Measurements from ENCODE around the gene LCE5A. TPM values are rescaled to one million over a fixed set of nuclear protein-coding genes. Genes with fewer than 3 reads are reported as not detected.

The LCE5A gene
- total and polyA plus RNA-seq, 2 donors (not counting 3 experiments of a cell fraction or from before 2014, with no cell fraction given): not detected

DNA sequence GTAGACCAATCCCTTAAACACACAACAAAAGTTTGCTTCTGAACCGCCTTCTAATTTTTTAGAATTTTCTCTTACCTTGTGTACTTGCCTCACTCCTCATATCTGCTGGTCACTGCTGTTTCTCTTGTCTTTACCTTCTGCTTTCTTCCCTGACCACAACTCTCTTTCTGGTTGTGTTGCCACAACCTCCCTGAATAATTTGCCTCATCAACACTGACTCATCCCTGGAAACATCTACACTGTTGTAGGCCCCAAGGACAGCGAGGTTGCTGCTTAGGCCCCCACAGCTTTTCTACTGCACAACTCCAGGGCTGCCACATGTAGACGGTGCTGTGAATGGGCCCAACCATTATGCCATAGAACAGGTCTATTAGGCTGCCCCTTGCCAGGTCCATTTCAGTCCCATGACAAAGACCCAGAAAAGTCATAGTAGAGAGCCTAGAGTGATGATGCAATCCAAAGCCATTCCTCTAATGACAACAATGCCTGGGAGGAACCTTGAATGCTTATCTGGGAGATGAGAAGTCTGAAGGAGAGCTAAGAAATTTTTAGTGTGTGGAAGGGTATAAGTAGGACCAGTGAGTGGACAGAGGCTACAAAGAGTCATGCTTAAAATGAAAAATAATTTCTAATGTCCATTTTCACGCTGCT, 36.6 kb upstream of the LCE5A start:
- Histone ChIP-seq H3K4me2 (ENCODE audit: insufficient read depth, low read length) (no peak overlapping the region), H3K27me3 (ENCODE audit: control insufficient read depth in 2 of 2, insufficient read depth in 2 of 2, low read length in 2 of 2) (no peaks in the 10 kb centered on the region), H3K4me3 (replicated peaks in 1 of 3; ENCODE audit: insufficient read depth in 1 of 3, low read depth in 1 of 3, low read length in 3 of 3) (no peak overlapping the region), H3K36me3 (ENCODE audit: control insufficient read depth in 2 of 2, extremely low read depth in 1 of 2, insufficient read depth in 2 of 2, low read length in 2 of 2) (no peaks in the 10 kb centered on the region), H3K9me3 (replicated peaks; ENCODE audit: control insufficient read depth, insufficient read depth, low read length) (no peaks in the 10 kb centered on the region), H2AFZ (ENCODE audit: low read depth, low read length) (no peak overlapping the region), H3K79me2 (ENCODE audit: control insufficient read depth, insufficient read depth, low read length) (no peaks in the 10 kb centered on the region), H3K9ac (replicated peaks; ENCODE audit: extremely low read depth, insufficient read depth, low read length) (no peak overlapping the region), H3K4me1 (ENCODE audit: control insufficient read depth, extremely low read depth, insufficient read depth, low read length) (no peaks in the 10 kb centered on the region), H4K20me1 (replicated peaks; ENCODE audit: control insufficient read depth, extremely low read depth, insufficient read depth, low read length) (no peaks in the 10 kb centered on the region), H3K27ac (ENCODE audit: insufficient read depth, low read depth, low read length) (no peak overlapping the region), H3K9me1 (replicated peaks; ENCODE audit: control insufficient read depth, extremely low read depth, insufficient read depth, low read length) (no peaks in the 10 kb centered on the region)
- dilution Hi-C loops (cut with MboI; ENCODE audit: extremely low pct_ligation_motif_present, low sequenced_read_pairs) (no loop called here), intact Hi-C loops (cut with micrococcal nuclease) (no loop called here)
- TF ChIP-seq GATA2 (IDR thresholded peaks at IDR 0.05; ENCODE audit: insufficient read depth, insufficient read length, low read depth, low read length): no peak
- ChIA-PET POLR2A (no interaction called here), CTCF (no interaction called here)
- DNase-seq (ENCODE audit: low read depth, low spot score): no peak
- BruUV-seq (replicated peaks): no TSS peak
- no peak for FAIRE-seq

DNA sequence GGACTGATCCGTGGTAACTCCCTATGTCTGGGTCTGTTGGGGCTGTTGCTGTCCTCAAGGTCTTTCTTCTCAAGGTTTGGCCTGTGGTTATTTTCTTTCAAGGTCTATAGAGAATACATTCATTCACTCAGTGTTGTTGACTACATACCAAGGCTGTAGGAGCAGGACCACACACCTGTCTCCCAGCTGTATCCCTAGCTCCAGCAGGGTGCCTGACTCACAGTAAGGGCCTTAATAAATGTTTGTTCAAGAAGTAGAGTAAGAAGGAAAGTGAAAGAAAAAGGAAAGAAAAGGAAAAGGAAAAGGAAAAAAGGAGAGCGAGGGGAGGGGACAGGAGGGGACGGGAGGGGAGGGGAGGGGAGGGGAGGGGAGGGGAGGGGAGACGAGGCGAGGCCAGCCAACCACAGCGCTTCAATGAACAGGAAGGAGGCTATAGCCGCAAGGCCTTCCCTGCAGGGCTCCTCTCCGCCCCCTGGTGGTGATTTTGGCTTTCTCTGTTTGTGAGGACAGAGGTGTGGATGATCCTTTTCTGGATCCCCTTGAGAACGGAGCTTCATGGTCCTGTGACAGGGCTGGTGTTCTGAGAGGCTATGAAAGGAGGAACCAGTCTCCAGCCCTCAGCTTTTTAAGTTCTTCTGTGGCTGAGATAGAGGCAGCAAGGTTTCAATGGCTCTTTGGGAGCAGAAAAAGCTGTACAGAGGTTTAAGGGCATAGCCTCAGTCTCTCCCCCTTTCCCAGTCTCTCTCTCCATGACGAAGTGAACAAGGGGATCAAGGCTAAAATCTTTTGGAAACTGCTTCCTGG, 30.6 kb upstream of the LCE5A start:
- Histone ChIP-seq H3K4me2 (ENCODE audit: insufficient read depth, low read length) (no peak overlapping the region), H2AFZ (ENCODE audit: low read depth, low read length) (no peak overlapping the region), H3K27ac (ENCODE audit: insufficient read depth, low read depth, low read length) (no peak overlapping the region), H3K9me1 (replicated peaks; ENCODE audit: control insufficient read depth, extremely low read depth, insufficient read depth, low read length) (no peaks in the 10 kb centered on the region), H3K27me3 (ENCODE audit: control insufficient read depth in 2 of 2, insufficient read depth in 2 of 2, low read length in 2 of 2) (no peaks in the 10 kb centered on the region), H4K20me1 (replicated peaks; ENCODE audit: control insufficient read depth, extremely low read depth, insufficient read depth, low read length) (no peaks in the 10 kb centered on the region), H3K9me3 (replicated peaks; ENCODE audit: control insufficient read depth, insufficient read depth, low read length) (no peaks in the 10 kb centered on the region), H3K4me1 (ENCODE audit: control insufficient read depth, extremely low read depth, insufficient read depth, low read length) (no peaks in the 10 kb centered on the region), H3K79me2 (ENCODE audit: control insufficient read depth, insufficient read depth, low read length) (no peaks in the 10 kb centered on the region), H3K4me3 (replicated peaks in 1 of 3; ENCODE audit: insufficient read depth in 1 of 3, low read depth in 1 of 3, low read length in 3 of 3) (no peak overlapping the region), H3K36me3 (ENCODE audit: control insufficient read depth in 2 of 2, extremely low read depth in 1 of 2, insufficient read depth in 2 of 2, low read length in 2 of 2) (no peaks in the 10 kb centered on the region), H3K9ac (replicated peaks; ENCODE audit: extremely low read depth, insufficient read depth, low read length) (no peak overlapping the region)
- intact Hi-C loops (cut with micrococcal nuclease): loop anchor here (2.0 kb wide), 1 partner anchor 79 kb away; no protein-coding TSS in a partner anchor
- DNase-seq (ENCODE audit: low read depth, low spot score) (no peak), FAIRE-seq (no peak)
- no TSS peak for BruUV-seq (replicated peaks)
- ChIA-PET POLR2A (no interaction called here), CTCF (interaction anchor here (0.6 to 1.5 kb wide), 8 partner anchors 11 to 53 kb away, joined by 3 to 5 read pairs (median 3); no protein-coding TSS in a partner anchor)
- dilution Hi-C loops (cut with MboI; ENCODE audit: extremely low pct_ligation_motif_present, low sequenced_read_pairs): no loop called here
- TF ChIP-seq CTCF (IDR thresholded peaks at IDR 0.05; ENCODE audit: extremely low read depth in 1 of 2, insufficient read depth in 1 of 2, low read depth in 1 of 2, low read length in 2 of 2) (peak in 1 of 2 donors; percentile 57), EZH2 (IDR thresholded peaks at IDR 0.05; ENCODE audit: borderline replicate concordance, low read depth, low read length, severe bottlenecking) (no peak), JUN (IDR thresholded peaks at IDR 0.05; ENCODE audit: borderline replicate concordance, insufficient read depth, insufficient read length, low read depth) (no peak)
